Prostate gland (tissue), 2 donors: Measurements from ENCODE around the gene BUD31.
"Not testable (repeated sequence)": the region's sequence is repeated elsewhere in the genome, so short reads cannot be mapped to it uniquely, and the experiment has no call there.

ENCODE experiments used
- POLR2A ChIP-seq: fragments of 450-650 bp; IDR thresholded peaks from one replicate; pipeline ENCODE4 v1.6.1; 2016; ENCODE audit warnings: antibody characterized with exemption, mild to moderate bottlenecking
- POLR2AphosphoS5 ChIP-seq: sonication (generic); formaldehyde crosslinking; IDR thresholded peaks from one replicate; pipeline ENCODE4 v1.6.1; 2017; ENCODE audit warnings: antibody characterized with exemption
- TF ChIP-seq, protein P1 (sequence below), 4 experiments: fragments of 200-600 bp in 2 of 4; fragments of 450-650 bp in 2 of 4; sonication (generic) in 2 of 4; IDR thresholded peaks; 1 replicate in 3 of 4; 2 replicates in 1 of 4; pipeline ENCODE4 v1.5.1; 2016 to 2019; ENCODE audit warnings: antibody characterized with exemption in 4 of 4, mild to moderate bottlenecking in 2 of 4, moderate library complexity in 2 of 4

DNA sequence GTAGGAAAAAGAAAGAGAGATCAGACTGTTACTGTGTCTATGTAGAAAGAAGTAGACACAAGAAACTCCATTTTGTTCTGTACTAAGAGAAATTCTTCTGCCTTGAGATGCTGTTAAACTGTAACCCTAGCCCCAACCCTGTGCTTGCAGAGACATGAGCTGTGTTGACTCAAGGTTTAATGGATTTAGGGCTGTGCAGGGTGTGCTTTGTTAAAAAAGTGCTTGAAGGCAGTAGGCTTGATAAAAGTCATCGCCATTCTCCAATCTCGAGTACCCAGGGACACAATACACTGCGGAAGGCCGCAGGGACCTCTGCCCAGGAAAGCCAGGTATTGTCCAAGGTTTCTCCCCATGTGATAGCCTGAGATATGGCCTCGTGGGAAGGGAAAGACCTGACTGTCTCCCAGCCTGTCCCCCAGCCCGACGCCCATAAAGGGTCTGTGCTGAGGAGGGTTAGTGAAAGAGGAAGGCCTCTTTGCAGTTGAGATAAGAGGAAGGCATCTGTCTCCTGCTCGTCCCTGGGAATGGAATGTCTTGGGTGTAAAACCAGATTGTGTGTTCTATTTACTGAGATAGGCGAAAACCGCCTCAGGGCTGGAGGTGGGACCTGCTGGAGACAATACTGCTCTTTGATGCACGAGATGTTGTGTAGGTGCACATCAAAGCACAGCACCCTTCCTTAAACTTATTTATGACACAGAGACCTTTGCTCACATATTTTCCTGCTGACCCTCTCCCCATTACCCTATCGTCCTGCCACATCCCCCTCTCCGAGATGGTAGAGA lies 23.2 kb downstream of the BUD31 start:
- TF ChIP-seq POLR2A = not testable (repeated sequence)
- TF ChIP-seq, protein P1, sequence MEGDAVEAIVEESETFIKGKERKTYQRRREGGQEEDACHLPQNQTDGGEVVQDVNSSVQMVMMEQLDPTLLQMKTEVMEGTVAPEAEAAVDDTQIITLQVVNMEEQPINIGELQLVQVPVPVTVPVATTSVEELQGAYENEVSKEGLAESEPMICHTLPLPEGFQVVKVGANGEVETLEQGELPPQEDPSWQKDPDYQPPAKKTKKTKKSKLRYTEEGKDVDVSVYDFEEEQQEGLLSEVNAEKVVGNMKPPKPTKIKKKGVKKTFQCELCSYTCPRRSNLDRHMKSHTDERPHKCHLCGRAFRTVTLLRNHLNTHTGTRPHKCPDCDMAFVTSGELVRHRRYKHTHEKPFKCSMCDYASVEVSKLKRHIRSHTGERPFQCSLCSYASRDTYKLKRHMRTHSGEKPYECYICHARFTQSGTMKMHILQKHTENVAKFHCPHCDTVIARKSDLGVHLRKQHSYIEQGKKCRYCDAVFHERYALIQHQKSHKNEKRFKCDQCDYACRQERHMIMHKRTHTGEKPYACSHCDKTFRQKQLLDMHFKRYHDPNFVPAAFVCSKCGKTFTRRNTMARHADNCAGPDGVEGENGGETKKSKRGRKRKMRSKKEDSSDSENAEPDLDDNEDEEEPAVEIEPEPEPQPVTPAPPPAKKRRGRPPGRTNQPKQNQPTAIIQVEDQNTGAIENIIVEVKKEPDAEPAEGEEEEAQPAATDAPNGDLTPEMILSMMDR (IDR thresholded peaks at IDR 0.05) = not testable (repeated sequence)
- peak; percentile 69 for TF ChIP-seq POLR2AphosphoS5
